ENCODE measurements around the gene ZNF195. TPM values are rescaled to one million over a fixed set of nuclear protein-coding genes. Genes with fewer than 3 reads are reported as not detected.
A peak's percentile ranks its signal among the peaks of the same experiment; 100 is the strongest.
"Not testable (repeated sequence)": the region's sequence is repeated elsewhere in the genome, so short reads cannot be mapped to it uniquely, and the experiment has no call there.

ZNF195 gene
- 10 to 100 TPM; 41.6 to 44.4 TPM for total RNA-seq

- peak; percentile 99 for ATAC-seq (ENCODE audit: low read depth)
- POLR2A ChIA-PET: interaction anchor here (0.6 to 1.2 kb wide), 11 partner anchors 14 to 476 kb away, joined by 3 to 4 read pairs (median 3); partner anchors contain the start of genes CARS1 and OSBPL5
- peak; percentile 97 for DNase-seq
- peaks cover 45% of the 10 kb centered on the region for H3K36me3 Mint-ChIP-seq
- H3K27ac Mint-ChIP-seq: peak within 1 kb of the TSS; percentile 98
- H3K4me3 Mint-ChIP-seq: peak within 1 kb of the TSS; percentile 95
- no peaks in the 10 kb centered on the region for H3K27me3 Mint-ChIP-seq
- H3K4me1 Mint-ChIP-seq: peaks cover 31% of the 10 kb centered on the region
- peaks cover 14% of the 10 kb centered on the region for H3K9me3 Mint-ChIP-seq
Measured at GRCh38 chr11:3378426-3379423, at the start of gene ZNF195. TSS of gene ZNF195 (minus strand) at chr11:3379146. CDS start at chr11:3379040, 106 bp downstream.

GRCh38 chr11:3428076-3428475 is 49.1 kb upstream of the ZNF195 start:
- DNase-seq; H3K27ac Mint-ChIP-seq; ATAC-seq (ENCODE audit: low read depth); H3K4me3 Mint-ChIP-seq; H3K4me1 Mint-ChIP-seq; H3K36me3 Mint-ChIP-seq; POLR2A ChIA-PET; H3K9me3 Mint-ChIP-seq: not testable (repeated sequence)
- H3K27me3 Mint-ChIP-seq: peaks cover 27% of the 10 kb centered on the region

GRCh38 chr11:3426541-3426940 is 47.6 kb upstream of the ZNF195 start:
- H3K27ac Mint-ChIP-seq; POLR2A ChIA-PET; H3K4me1 Mint-ChIP-seq; DNase-seq; ATAC-seq (ENCODE audit: low read depth); H3K4me3 Mint-ChIP-seq; H3K9me3 Mint-ChIP-seq; H3K36me3 Mint-ChIP-seq: not testable (repeated sequence)
- H3K27me3 Mint-ChIP-seq: peaks cover 27% of the 10 kb centered on the region

GRCh38 chr11:3423928-3424327 is 45.0 kb upstream of the ZNF195 start:
- POLR2A ChIA-PET; H3K36me3 Mint-ChIP-seq; DNase-seq; H3K27ac Mint-ChIP-seq; ATAC-seq (ENCODE audit: low read depth); H3K9me3 Mint-ChIP-seq: not testable (repeated sequence)
- H3K27me3 Mint-ChIP-seq: peaks cover 20% of the 10 kb centered on the region
- peaks cover 15% of the 10 kb centered on the region for H3K4me1 Mint-ChIP-seq
- peak overlapping the region; percentile 94 for H3K4me3 Mint-ChIP-seq

GRCh38 chr11:3423138-3423731 is 44.3 kb upstream of the ZNF195 start:
- DNase-seq; ATAC-seq (ENCODE audit: low read depth); POLR2A ChIA-PET; H3K9me3 Mint-ChIP-seq; H3K36me3 Mint-ChIP-seq: not testable (repeated sequence)
- Mint-ChIP-seq H3K4me1 (peaks cover 15% of the 10 kb centered on the region), H3K4me3 (peak overlapping the region; percentile 94), H3K27ac (peak overlapping the region; percentile 38), H3K27me3 (peaks cover 18% of the 10 kb centered on the region)

- ATAC-seq (ENCODE audit: low read depth) (peak; percentile 99), DNase-seq (peak; percentile 99)
- Mint-ChIP-seq H3K27ac (peak overlapping the region; percentile 96), H3K27me3 (peaks cover 18% of the 10 kb centered on the region), H3K4me3 (peak overlapping the region; percentile 94), H3K4me1 (peaks cover 15% of the 10 kb centered on the region)
- H3K36me3 Mint-ChIP-seq, H3K9me3 Mint-ChIP-seq, POLR2A ChIA-PET: not testable (repeated sequence)
Measured at GRCh38 chr11:3422380-3423137, 43.6 kb upstream of the ZNF195 start.

GRCh38 chr11:3421608-3422379 is 42.8 kb upstream of the ZNF195 start:
- H3K36me3 Mint-ChIP-seq; H3K9me3 Mint-ChIP-seq; DNase-seq; POLR2A ChIA-PET; ATAC-seq (ENCODE audit: low read depth): not testable (repeated sequence)
- H3K4me3 Mint-ChIP-seq: peak overlapping the region; percentile 94
- peaks cover 18% of the 10 kb centered on the region for H3K27me3 Mint-ChIP-seq
- peaks cover 15% of the 10 kb centered on the region for H3K4me1 Mint-ChIP-seq
- H3K27ac Mint-ChIP-seq: peak overlapping the region; percentile 47

- H3K27ac Mint-ChIP-seq; ATAC-seq (ENCODE audit: low read depth); H3K4me3 Mint-ChIP-seq; DNase-seq; POLR2A ChIA-PET; H3K9me3 Mint-ChIP-seq; H3K36me3 Mint-ChIP-seq: not testable (repeated sequence)
- Mint-ChIP-seq H3K27me3 (peaks cover 15% of the 10 kb centered on the region), H3K4me1 (peaks cover 15% of the 10 kb centered on the region)
Measured at GRCh38 chr11:3420281-3421042, 41.5 kb upstream of the ZNF195 start.

GRCh38 chr11:3419496-3419895 is 40.5 kb upstream of the ZNF195 start:
- POLR2A ChIA-PET; H3K27ac Mint-ChIP-seq; ATAC-seq (ENCODE audit: low read depth); DNase-seq; H3K9me3 Mint-ChIP-seq; H3K4me3 Mint-ChIP-seq; H3K36me3 Mint-ChIP-seq: not testable (repeated sequence)
- H3K4me1 Mint-ChIP-seq: peaks cover 15% of the 10 kb centered on the region
- peaks cover 11% of the 10 kb centered on the region for H3K27me3 Mint-ChIP-seq

GRCh38 chr11:3417047-3417446 is 38.1 kb upstream of the ZNF195 start:
- H3K36me3 Mint-ChIP-seq: not testable (repeated sequence)

GRCh38 chr11:3415301-3415700 is 36.4 kb upstream of the ZNF195 start:
- H3K27ac Mint-ChIP-seq; ATAC-seq (ENCODE audit: low read depth); H3K4me1 Mint-ChIP-seq; H3K4me3 Mint-ChIP-seq; DNase-seq; POLR2A ChIA-PET; H3K27me3 Mint-ChIP-seq; H3K9me3 Mint-ChIP-seq; H3K36me3 Mint-ChIP-seq: not testable (repeated sequence)

More at GRCh38 chr11:3417047-3417446, 38.1 kb upstream of the ZNF195 start:
- H3K27me3 Mint-ChIP-seq; H3K27ac Mint-ChIP-seq; H3K4me1 Mint-ChIP-seq; H3K9me3 Mint-ChIP-seq; ATAC-seq (ENCODE audit: low read depth); POLR2A ChIA-PET; H3K4me3 Mint-ChIP-seq: not testable (repeated sequence)
- DNase-seq: peak; percentile 53

GRCh38 chr11:3413666-3414065 is 34.7 kb upstream of the ZNF195 start:
- H3K36me3 Mint-ChIP-seq; H3K9me3 Mint-ChIP-seq; H3K4me1 Mint-ChIP-seq; POLR2A ChIA-PET; DNase-seq; ATAC-seq (ENCODE audit: low read depth); H3K4me3 Mint-ChIP-seq; H3K27me3 Mint-ChIP-seq; H3K27ac Mint-ChIP-seq: not testable (repeated sequence)
